Measurements from ENCODE around the gene KCNQ1.

DNA sequence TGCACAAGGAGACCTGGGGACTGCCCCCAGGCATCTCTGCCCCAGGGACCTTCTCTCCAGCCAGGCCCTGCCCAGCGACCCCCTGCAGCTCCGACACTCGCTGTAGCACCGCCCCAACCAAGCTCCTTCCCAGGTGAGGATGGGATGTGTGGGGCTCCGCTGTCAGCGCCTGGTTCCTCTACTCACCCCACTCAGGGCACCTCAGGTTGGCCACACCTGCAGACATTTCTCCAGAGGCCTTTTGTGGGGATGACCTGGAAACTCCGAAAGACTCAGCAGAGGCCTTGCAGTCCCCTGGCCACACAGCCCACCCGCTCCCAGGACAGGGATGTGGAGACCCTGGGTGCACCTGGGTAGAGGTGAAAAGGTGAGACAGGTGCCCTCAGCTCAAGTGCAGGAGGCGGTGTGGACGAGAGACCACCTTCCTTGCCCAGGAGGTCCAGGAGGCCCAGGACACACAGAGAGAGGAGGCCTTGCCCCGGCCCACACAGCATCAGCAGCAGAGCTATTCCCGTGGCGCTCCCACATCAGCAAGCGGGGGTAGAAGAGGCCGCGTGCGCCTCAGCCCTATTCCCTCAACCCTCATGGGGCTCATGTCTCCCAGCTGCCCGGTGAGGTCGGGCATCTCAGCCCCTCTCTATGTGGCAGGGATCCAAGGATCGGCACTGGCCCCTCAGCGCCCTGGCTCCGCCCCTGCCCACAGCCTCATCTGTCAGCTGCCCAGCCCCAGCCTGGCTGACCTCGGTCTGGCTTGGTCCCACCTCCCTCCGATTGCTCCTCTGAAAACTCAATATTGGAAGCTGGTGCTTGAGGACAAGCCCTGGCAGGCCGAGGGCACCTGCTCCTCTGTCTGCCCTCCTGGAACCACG lies 21.4 kb upstream of the KCNQ1 start:
- TF ChIP-seq SMARCA5 (IDR thresholded peaks at IDR 0.05) (no peak), SMAD1 (IDR thresholded peaks at IDR 0.05; ENCODE audit: low read depth, low read length, partially characterized antibody) (no peak), ZNF444 (CRISPR knock-in tag; IDR thresholded peaks at IDR 0.05) (no peak), TCF7 (IDR thresholded peaks at IDR 0.05; ENCODE audit: borderline replicate concordance) (no peak), YY1 (IDR thresholded peaks at IDR 0.05; ENCODE audit: borderline replicate concordance in 1 of 3, control insufficient read depth in 1 of 3, extremely low read depth in 1 of 3, insufficient read depth in 3 of 3, insufficient read length in 1 of 3, insufficient replicate concordance in 2 of 3, low read depth in 1 of 3, low read length in 2 of 3) (no peak), HCFC1 (IDR thresholded peaks at IDR 0.05; ENCODE audit: low read depth, low read length) (no peak)
- TF ChIP-seq, protein P1, sequence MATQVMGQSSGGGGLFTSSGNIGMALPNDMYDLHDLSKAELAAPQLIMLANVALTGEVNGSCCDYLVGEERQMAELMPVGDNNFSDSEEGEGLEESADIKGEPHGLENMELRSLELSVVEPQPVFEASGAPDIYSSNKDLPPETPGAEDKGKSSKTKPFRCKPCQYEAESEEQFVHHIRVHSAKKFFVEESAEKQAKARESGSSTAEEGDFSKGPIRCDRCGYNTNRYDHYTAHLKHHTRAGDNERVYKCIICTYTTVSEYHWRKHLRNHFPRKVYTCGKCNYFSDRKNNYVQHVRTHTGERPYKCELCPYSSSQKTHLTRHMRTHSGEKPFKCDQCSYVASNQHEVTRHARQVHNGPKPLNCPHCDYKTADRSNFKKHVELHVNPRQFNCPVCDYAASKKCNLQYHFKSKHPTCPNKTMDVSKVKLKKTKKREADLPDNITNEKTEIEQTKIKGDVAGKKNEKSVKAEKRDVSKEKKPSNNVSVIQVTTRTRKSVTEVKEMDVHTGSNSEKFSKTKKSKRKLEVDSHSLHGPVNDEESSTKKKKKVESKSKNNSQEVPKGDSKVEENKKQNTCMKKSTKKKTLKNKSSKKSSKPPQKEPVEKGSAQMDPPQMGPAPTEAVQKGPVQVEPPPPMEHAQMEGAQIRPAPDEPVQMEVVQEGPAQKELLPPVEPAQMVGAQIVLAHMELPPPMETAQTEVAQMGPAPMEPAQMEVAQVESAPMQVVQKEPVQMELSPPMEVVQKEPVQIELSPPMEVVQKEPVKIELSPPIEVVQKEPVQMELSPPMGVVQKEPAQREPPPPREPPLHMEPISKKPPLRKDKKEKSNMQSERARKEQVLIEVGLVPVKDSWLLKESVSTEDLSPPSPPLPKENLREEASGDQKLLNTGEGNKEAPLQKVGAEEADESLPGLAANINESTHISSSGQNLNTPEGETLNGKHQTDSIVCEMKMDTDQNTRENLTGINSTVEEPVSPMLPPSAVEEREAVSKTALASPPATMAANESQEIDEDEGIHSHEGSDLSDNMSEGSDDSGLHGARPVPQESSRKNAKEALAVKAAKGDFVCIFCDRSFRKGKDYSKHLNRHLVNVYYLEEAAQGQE (IDR thresholded peaks at IDR 0.05; ENCODE audit: borderline replicate concordance): no peak
- TF ChIP-seq, protein P1 (CRISPR knock-in tag; IDR thresholded peaks at IDR 0.05; ENCODE audit: low read depth): no peak
